ENCODE measurements around the gene NEB.

NEB gene

DNA sequence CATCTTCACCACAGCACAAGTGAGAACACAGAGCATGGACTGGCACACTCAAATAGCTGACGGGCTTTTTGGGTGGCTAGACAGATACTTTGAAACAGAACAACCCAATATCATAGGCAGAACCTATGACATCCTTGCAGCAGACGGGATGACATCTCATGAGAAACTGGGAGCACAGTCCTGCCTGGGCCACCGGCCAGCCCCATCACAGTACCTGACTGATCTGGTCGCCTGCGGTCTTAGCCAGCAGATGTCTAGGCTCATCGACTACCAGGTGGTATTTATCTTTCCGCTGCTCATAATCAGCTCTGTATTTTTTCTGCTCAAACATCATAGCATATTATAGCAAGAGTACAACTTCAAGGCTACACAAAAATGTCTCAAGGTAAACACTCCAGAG is 200.3 kb downstream of the NEB start:
- no peak for TF ChIP-seq TCF12 (IDR thresholded peaks at IDR 0.05; ENCODE audit: low read depth)
- no peak for TF ChIP-seq CEBPB (IDR thresholded peaks at IDR 0.05)
- no peak for TF ChIP-seq YY1 (IDR thresholded peaks at IDR 0.05; ENCODE audit: low read depth)
- TF ChIP-seq RAD21 (IDR thresholded peaks at IDR 0.05; ENCODE audit: low read depth), result no peak
- no peak for TF ChIP-seq ZBTB7A (IDR thresholded peaks at IDR 0.05; ENCODE audit: low read depth)

DNA sequence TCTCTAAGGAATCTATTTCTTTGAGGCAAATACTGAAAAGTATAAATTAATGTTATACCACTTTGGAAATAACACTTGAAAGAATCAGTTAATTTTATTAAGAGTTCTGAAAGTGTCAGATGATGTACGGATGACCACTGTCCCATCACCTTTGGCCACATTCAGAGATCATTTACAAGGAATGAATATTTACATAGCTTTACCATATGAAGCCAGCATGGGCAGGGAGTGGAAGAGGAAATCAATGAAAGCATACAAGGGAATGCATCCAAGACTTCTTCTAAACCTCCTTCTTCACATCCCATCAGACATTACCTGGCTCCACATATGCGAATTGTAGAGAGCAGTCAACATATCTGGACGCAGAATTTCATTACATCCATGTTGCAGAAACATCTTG is 201.1 kb downstream of the NEB start:
- TF ChIP-seq, protein P1, sequence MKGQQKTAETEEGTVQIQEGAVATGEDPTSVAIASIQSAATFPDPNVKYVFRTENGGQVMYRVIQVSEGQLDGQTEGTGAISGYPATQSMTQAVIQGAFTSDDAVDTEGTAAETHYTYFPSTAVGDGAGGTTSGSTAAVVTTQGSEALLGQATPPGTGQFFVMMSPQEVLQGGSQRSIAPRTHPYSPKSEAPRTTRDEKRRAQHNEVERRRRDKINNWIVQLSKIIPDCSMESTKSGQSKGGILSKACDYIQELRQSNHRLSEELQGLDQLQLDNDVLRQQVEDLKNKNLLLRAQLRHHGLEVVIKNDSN (IDR thresholded peaks at IDR 0.05), result no peak
- TF ChIP-seq EP300 (IDR thresholded peaks at IDR 0.05; ENCODE audit: borderline replicate concordance) (no peak), TAF1 (IDR thresholded peaks at IDR 0.05; ENCODE audit: low read depth) (no peak), YY1 (IDR thresholded peaks at IDR 0.05; ENCODE audit: low read depth) (no peak), CEBPB (IDR thresholded peaks at IDR 0.05) (no peak), TCF12 (IDR thresholded peaks at IDR 0.05; ENCODE audit: low read depth) (no peak), ZBTB7A (IDR thresholded peaks at IDR 0.05; ENCODE audit: low read depth) (no peak), RAD21 (IDR thresholded peaks at IDR 0.05; ENCODE audit: low read depth) (no peak), EGR1 (IDR thresholded peaks at IDR 0.05) (no peak), FOXM1 (IDR thresholded peaks at IDR 0.05; ENCODE audit: borderline replicate concordance, low read depth) (no peak), TEAD4 (IDR thresholded peaks at IDR 0.05) (no peak), CREB1 (IDR thresholded peaks at IDR 0.05; ENCODE audit: low read depth) (no peak)
- TF ChIP-seq, protein P2, sequence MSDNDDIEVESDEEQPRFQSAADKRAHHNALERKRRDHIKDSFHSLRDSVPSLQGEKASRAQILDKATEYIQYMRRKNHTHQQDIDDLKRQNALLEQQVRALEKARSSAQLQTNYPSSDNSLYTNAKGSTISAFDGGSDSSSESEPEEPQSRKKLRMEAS (IDR thresholded peaks at IDR 0.05), result no peak
- TF ChIP-seq, protein P3, sequence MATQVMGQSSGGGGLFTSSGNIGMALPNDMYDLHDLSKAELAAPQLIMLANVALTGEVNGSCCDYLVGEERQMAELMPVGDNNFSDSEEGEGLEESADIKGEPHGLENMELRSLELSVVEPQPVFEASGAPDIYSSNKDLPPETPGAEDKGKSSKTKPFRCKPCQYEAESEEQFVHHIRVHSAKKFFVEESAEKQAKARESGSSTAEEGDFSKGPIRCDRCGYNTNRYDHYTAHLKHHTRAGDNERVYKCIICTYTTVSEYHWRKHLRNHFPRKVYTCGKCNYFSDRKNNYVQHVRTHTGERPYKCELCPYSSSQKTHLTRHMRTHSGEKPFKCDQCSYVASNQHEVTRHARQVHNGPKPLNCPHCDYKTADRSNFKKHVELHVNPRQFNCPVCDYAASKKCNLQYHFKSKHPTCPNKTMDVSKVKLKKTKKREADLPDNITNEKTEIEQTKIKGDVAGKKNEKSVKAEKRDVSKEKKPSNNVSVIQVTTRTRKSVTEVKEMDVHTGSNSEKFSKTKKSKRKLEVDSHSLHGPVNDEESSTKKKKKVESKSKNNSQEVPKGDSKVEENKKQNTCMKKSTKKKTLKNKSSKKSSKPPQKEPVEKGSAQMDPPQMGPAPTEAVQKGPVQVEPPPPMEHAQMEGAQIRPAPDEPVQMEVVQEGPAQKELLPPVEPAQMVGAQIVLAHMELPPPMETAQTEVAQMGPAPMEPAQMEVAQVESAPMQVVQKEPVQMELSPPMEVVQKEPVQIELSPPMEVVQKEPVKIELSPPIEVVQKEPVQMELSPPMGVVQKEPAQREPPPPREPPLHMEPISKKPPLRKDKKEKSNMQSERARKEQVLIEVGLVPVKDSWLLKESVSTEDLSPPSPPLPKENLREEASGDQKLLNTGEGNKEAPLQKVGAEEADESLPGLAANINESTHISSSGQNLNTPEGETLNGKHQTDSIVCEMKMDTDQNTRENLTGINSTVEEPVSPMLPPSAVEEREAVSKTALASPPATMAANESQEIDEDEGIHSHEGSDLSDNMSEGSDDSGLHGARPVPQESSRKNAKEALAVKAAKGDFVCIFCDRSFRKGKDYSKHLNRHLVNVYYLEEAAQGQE (IDR thresholded peaks at IDR 0.05; ENCODE audit: low read depth), result no peak

DNA sequence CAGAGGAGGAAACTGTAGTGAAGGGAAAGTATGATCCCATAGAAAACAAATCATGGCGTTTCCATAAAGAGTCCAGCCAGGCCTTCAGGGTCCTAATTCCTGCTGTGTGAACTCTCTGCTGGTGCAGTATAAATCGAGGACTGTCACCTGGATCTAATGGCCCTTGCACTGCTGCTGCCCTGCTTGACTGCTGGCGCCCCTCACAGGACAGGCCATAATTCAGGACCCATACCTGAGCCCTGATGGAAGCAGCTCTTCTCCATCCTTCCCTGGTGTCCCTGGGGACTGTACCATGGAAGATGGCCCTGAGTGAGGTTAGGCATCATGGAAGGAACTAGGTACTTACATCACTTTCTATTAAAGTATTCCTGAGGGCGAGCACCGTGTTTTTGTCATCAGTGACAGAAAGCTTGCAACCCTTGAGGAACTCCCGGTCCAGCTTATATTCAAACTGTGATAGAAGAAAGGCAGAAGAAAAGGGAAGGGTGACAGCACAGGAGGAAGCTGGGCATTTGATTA is 207.6 kb downstream of the NEB start:
- TF ChIP-seq ZBTB7A (IDR thresholded peaks at IDR 0.05; ENCODE audit: low read depth), result no peak
- no peak for TF ChIP-seq NFIC (IDR thresholded peaks at IDR 0.05)
- TF ChIP-seq, protein P3 (IDR thresholded peaks at IDR 0.05; ENCODE audit: low read depth), result no peak
- no peak for TF ChIP-seq FOXM1 (IDR thresholded peaks at IDR 0.05; ENCODE audit: borderline replicate concordance, low read depth)
- no peak for TF ChIP-seq RAD21 (IDR thresholded peaks at IDR 0.05; ENCODE audit: low read depth)
- TF ChIP-seq, protein P1 (IDR thresholded peaks at IDR 0.05), result no peak
- no peak for TF ChIP-seq CREB1 (IDR thresholded peaks at IDR 0.05; ENCODE audit: low read depth)
- no peak for TF ChIP-seq TAF1 (IDR thresholded peaks at IDR 0.05; ENCODE audit: low read depth)
- no peak for TF ChIP-seq TEAD4 (IDR thresholded peaks at IDR 0.05)
- TF ChIP-seq EGR1 (IDR thresholded peaks at IDR 0.05), result no peak
- no peak for TF ChIP-seq EP300 (IDR thresholded peaks at IDR 0.05; ENCODE audit: borderline replicate concordance)
- no peak for TF ChIP-seq TCF12 (IDR thresholded peaks at IDR 0.05; ENCODE audit: low read depth)

DNA sequence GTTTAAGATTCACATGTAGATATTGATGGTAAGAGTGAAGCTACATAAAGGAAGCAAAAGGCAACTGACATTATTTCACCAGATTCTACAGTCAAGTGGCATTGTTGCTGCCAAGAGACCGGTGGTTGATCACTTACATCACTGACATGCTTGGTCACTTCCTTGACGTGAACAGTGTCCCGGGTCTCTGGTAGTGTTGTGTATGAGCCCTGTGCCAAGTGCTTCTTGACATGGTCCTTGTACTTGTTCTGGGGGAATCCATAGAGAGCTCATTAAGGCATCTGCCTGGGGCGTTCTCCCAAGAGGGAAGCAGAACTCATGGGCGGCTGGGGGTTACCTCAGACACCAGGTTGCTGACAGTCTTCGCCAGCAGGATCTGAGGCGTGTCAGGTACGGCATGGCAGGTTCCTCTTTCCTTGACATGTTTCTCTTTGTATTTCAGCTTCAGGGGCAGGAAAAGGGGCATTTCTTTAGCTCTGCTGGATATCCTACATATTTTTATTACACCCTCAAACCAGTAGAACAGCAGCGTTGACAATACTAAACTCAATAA is 208.4 kb downstream of the NEB start:
- TF ChIP-seq ZBTB7A (IDR thresholded peaks at IDR 0.05; ENCODE audit: low read depth) (no peak), TEAD4 (IDR thresholded peaks at IDR 0.05) (no peak), RAD21 (IDR thresholded peaks at IDR 0.05; ENCODE audit: low read depth) (no peak), TAF1 (IDR thresholded peaks at IDR 0.05; ENCODE audit: low read depth) (no peak)

DNA sequence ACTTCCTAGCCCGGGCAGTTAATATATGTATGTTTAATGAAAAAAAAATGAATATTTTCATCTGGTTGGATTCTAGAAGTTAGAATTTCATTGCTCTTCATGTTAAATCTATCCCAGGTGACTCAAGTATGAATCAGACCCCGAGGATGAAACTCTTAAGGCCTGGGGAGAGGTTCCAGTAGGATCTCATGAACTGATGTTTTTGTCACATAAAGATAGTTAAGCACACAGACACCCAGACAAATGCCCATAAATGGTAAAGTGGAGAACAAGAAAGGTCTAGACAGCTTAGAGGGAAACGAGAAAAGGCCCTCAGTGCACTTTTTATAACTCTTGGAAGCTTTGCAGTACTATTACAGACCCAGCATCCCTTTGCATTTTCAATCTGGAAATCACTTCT is 210.4 kb downstream of the NEB start:
- TF ChIP-seq FOXM1 (IDR thresholded peaks at IDR 0.05; ENCODE audit: borderline replicate concordance, low read depth) (no peak), NFIC (IDR thresholded peaks at IDR 0.05) (no peak), TEAD4 (IDR thresholded peaks at IDR 0.05) (no peak), EGR1 (IDR thresholded peaks at IDR 0.05) (no peak), CEBPB (IDR thresholded peaks at IDR 0.05) (no peak), TCF12 (IDR thresholded peaks at IDR 0.05; ENCODE audit: low read depth) (no peak), CREB1 (IDR thresholded peaks at IDR 0.05; ENCODE audit: low read depth) (no peak), ZBTB7A (IDR thresholded peaks at IDR 0.05; ENCODE audit: low read depth) (no peak), EP300 (IDR thresholded peaks at IDR 0.05; ENCODE audit: borderline replicate concordance) (no peak), YY1 (IDR thresholded peaks at IDR 0.05; ENCODE audit: low read depth) (no peak), RAD21 (IDR thresholded peaks at IDR 0.05; ENCODE audit: low read depth) (no peak), TAF1 (IDR thresholded peaks at IDR 0.05; ENCODE audit: low read depth) (no peak)
- TF ChIP-seq, protein P3 (IDR thresholded peaks at IDR 0.05; ENCODE audit: low read depth), result no peak
- TF ChIP-seq, protein P2 (IDR thresholded peaks at IDR 0.05), result no peak
- TF ChIP-seq, protein P1 (IDR thresholded peaks at IDR 0.05), result no peak

Data from Ishikawa (cell line).